Small intestine (tissue), 7 donors: ENCODE data around the gene ID4. TPM values are rescaled to one million over a fixed set of nuclear protein-coding genes. Genes with fewer than 3 reads are reported as not detected.

Experiments
- DNase-seq, 2 donors: peaks; one replicate each; pipeline versions ENCODE4 v3.0.0 to v3.0.0-alpha.2; 2013
- FAIRE-seq: peaks from 2 replicates; lab custom pipeline; 2012; peaks lifted over from hg19 to GRCh38; lab: Jason Lieb, UNC
- H3K27ac ChIP-seq, 3 donors: one replicate each; pipeline ENCODE4 v1.5.1; 2013; ENCODE audit warnings: low read length in 2 of 3, mild to moderate bottlenecking in 2 of 3, control low read depth in 1 of 3, inconsistent platforms in 1 of 3, low read depth in 1 of 3, moderate library complexity in 1 of 3
- H3K27me3 ChIP-seq, 3 donors: one replicate each; pipeline ENCODE4 v1.6.1; 2013; ENCODE audit warnings: low read length in 3 of 3, inconsistent platforms in 1 of 3; ENCODE audit not compliant: control insufficient read depth in 3 of 3, insufficient read depth in 3 of 3
- H3K36me3 ChIP-seq, 3 donors: one replicate each; pipeline ENCODE4 v1.6.1; 2013; ENCODE audit warnings: low read length in 3 of 3, inconsistent platforms in 1 of 3, low read depth in 1 of 3, mild to moderate bottlenecking in 1 of 3, moderate library complexity in 1 of 3; ENCODE audit not compliant: control insufficient read depth in 3 of 3, insufficient read depth in 2 of 3
- H3K4me1 ChIP-seq, 3 donors: one replicate each; pipeline ENCODE4 v1.6.1; 2013; ENCODE audit warnings: low read length in 2 of 3, inconsistent platforms in 1 of 3, low read depth in 1 of 3, mild to moderate bottlenecking in 1 of 3, moderate library complexity in 1 of 3; ENCODE audit not compliant: control insufficient read depth in 3 of 3, insufficient read depth in 2 of 3
- H3K4me3 ChIP-seq, 3 donors: one replicate each; pipeline ENCODE4 v1.5.1; 2013; ENCODE audit warnings: low read length in 3 of 3, control low read depth in 1 of 3, inconsistent platforms in 1 of 3, low read depth in 1 of 3, mild to moderate bottlenecking in 1 of 3, moderate library complexity in 1 of 3
- H3K9me3 ChIP-seq, 2 donors: one replicate each; pipeline ENCODE4 v1.6.1; 2013; ENCODE audit warnings: low read depth in 1 of 2, low read length in 1 of 2; ENCODE audit not compliant: control insufficient read depth in 2 of 2, insufficient read depth in 1 of 2
- whole genome bisulfite sequencing, 3 donors: extraction: QIAGEN DNeasy Blood & Tissue Kit; methylation state at CpG; one replicate each; pipeline ENCODE4 v1.1.7; 2013; 5-methylcytosine and 5-hydroxymethylcytosine counted together
- polyA plus RNA-seq, 4 donors: library from polyadenylated mRNA; stranded (reverse) in 3 of 4; unstranded in 1 of 4; fragments of 200-250 nt in 3 of 4; fragments of 120-200 nt in 1 of 4; gene quantifications; one replicate each; pipeline versions ENCODE4 v1.2.1 to v1.2.3, GENCODE V29; 2013
- donor health status: healthy with polysubstance abuse.
- donor health status: control.
- donor health status: control.
- donor health status: Bipolar disorder and iron deficiency.
- donor health status: healthy.

The ID4 gene
- polyA plus RNA-seq, 4 donors: 2.5 to 10.3 (median 7.3) TPM

DNA sequence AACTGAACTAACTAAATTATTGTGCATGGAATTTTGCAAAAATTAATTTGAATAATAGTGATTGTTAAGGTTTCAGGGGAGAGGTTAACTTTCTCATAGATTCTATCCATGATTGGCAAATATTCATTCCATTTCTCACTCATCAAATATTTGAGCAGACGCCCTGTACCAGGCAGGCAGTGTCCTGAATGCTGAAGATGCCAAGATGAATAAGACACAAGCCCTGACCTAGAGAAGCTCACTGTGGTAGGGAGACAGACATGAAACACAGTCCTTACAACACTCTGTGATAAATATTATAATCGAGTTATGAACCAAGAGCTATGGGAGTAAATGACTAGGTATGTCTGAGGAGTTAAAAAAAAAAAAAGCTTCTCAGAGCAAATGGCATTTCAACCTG, 18.4 kb upstream of the ID4 start:
- Histone ChIP-seq H3K4me3 (no peak overlapping the region), H3K36me3 (no peaks in the 10 kb centered on the region), H3K27me3 (peaks cover 0 to 4% (median 0%) of the 10 kb centered on the region in 3 donors), H3K27ac (no peak overlapping the region), H3K4me1 (no peaks in the 10 kb centered on the region), H3K9me3 (no peaks in the 10 kb centered on the region)
- WGBS, 3 donors: 78 to 89% (median 80%) methylated on average over 2 of the region's 2 CpGs
- DNase-seq: no peak
- FAIRE-seq: no peak

DNA sequence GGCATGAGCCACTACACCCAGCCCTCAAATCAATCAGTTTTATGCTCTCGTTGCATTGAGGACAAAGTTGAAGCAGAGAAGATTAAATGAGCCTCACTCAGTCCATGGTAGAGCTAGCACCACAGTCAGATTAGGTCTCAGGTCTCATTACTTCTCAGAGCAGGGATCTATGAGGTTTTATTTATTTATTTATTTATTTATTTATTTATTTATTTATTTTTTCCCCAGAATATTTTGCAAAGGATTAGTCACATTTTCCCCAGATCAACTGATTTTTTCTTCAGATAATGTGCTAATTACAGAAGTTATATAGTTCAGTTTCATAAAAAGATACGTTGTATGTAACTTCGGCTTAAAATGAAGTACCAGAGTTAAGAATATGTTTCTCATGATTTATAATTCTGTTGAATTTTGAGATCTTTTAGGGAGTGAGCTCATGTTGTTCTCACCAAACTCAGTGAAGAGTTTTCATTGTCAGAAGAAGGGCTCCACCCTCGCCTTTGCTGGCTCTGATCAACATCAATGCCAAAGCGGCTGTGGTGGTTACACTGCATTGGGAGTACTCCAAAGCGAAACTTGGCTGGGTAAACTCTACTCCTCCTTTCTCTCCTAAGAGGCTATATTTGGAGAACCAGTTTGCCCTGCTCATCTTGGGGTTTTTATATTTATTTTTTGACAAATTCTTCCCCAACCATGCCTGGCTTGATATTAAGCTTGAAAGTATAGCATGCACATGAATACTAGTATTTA, 12.9 kb upstream of the ID4 start:
- FAIRE-seq (no peak), DNase-seq (no peak)
- Histone ChIP-seq H3K27ac (no peak overlapping the region), H3K27me3 (peaks cover 0 to 3% (median 0%) of the 10 kb centered on the region in 3 donors), H3K9me3 (no peaks in the 10 kb centered on the region), H3K36me3 (no peaks in the 10 kb centered on the region), H3K4me3 (no peak overlapping the region), H3K4me1 (no peaks in the 10 kb centered on the region)
- 79 to 87% (median 79%) methylated on average over 6 of the region's 6 CpGs for WGBS, 3 donors

DNA sequence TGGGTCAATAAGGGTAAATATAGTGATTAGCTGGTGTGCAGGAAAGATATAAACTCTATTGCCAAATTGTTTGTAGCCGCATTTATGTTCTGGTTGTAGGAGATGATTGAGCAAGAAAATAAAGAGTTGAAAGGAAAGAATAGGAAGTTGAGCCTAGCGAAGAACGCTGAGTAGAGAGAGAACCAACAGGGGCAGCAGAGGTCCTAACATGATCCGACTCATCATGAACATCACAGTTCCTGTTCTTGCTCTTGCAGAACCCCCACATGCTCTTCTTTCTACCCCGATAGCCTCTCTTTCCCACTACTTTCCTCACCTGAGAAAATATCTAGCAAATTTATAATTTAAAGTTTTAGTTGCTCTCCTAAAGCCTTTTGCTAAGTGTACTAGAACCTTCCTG, 9.9 kb upstream of the ID4 start:
- Histone ChIP-seq H3K36me3 (no peaks in the 10 kb centered on the region), H3K4me3 (no peak overlapping the region), H3K4me1 (no peaks in the 10 kb centered on the region), H3K27me3 (peaks cover 0 to 3% (median 0%) of the 10 kb centered on the region in 3 donors), H3K9me3 (no peaks in the 10 kb centered on the region), H3K27ac (no peak overlapping the region)
- no peak for FAIRE-seq
- no peak for DNase-seq
- WGBS, 3 donors: 94 to 99% (median 95%) methylated on average over 5 of the region's 5 CpGs

DNA sequence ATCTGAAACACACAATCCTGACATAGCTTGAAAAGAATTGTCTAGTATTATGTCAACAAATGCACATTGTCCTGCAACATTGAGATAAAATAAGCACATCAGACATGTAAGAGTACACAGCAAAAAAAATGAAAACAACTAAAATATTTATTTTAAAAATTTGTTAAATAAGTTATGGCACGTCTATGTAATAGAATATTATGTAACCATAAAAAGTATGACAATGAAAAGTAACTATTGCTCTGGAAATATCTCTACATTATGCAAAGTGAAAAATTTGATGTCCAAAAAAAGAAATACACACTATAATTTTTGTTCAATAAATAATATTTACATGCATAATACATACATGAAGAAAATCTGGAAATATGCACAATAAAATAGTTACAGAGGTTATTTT, 9.3 kb upstream of the ID4 start:
- no peaks in the 10 kb centered on the region for H3K4me1 ChIP-seq
- DNase-seq (no peak), FAIRE-seq (no peak)
- WGBS, 3 donors: 74 to 92% (median 83%) methylated on average over 1 of the region's 1 CpG
- no peaks in the 10 kb centered on the region for H3K36me3 ChIP-seq
- H3K27me3 ChIP-seq: peaks cover 0 to 2% (median 0%) of the 10 kb centered on the region in 3 donors
- H3K27ac ChIP-seq: no peak overlapping the region
- H3K4me3 ChIP-seq: no peak overlapping the region
- H3K9me3 ChIP-seq: no peaks in the 10 kb centered on the region

DNA sequence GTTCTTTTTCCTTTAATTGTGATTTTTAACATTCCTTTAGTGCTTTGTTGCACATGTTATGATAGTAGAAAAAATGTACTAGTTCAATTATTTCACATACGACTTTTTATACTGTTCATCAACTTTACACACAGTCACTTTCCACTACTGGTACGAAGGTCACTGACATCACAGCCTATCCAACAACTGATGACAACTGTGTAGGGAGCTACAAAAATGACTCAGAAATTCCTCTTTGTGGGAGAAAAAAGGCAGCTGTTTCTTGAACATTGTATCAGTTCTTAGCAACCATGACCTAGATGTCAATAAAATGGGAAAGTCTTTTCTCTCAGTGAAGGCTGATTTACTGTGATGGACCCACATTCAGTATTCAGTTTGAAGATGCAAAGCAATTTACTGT, 7.0 kb upstream of the ID4 start:
- H3K27ac ChIP-seq: no peak overlapping the region
- WGBS, 3 donors: 53 to 60% (median 60%) methylated on average over 2 of the region's 2 CpGs
- FAIRE-seq (no peak), DNase-seq (no peak)
- H3K4me3 ChIP-seq: no peak overlapping the region
- H3K36me3 ChIP-seq: no peaks in the 10 kb centered on the region
- H3K4me1 ChIP-seq: peaks cover 0 to 5% (median 0%) of the 10 kb centered on the region in 3 donors
- H3K27me3 ChIP-seq: no peaks in the 10 kb centered on the region
- no peaks in the 10 kb centered on the region for H3K9me3 ChIP-seq

DNA sequence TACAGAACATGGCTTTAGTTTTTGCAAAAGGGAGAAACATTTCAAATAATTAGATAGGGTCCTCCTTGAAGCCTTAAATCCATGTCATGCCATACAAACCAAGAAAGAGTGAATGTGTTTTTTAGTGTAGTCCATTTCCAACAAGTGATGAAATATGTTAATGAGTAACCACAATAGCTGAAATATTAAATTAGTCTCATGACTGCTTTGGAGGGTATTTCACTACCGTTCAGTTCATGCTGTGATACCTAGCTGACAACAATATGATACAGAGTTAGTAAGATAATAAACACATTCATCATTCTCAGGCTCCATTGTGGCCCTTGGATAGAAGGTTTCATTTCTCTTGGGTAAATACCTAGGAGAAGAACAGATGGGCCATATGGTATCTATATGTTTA, 5.8 kb upstream of the ID4 start:
- Histone ChIP-seq H3K9me3 (no peaks in the 10 kb centered on the region), H3K27ac (peak overlapping the region in 1 of 3 donors; percentile 18), H3K36me3 (no peaks in the 10 kb centered on the region), H3K27me3 (peaks cover 0 to 4% (median 0%) of the 10 kb centered on the region in 3 donors), H3K4me3 (no peak overlapping the region), H3K4me1 (peaks cover 0 to 5% (median 0%) of the 10 kb centered on the region in 3 donors)
- DNase-seq: peak in 1 of 2 donors; percentile 30
- no peak for FAIRE-seq
- 11 to 67% (median 42%) methylated on average over 1 of the region's 1 CpG for WGBS, 3 donors

DNA sequence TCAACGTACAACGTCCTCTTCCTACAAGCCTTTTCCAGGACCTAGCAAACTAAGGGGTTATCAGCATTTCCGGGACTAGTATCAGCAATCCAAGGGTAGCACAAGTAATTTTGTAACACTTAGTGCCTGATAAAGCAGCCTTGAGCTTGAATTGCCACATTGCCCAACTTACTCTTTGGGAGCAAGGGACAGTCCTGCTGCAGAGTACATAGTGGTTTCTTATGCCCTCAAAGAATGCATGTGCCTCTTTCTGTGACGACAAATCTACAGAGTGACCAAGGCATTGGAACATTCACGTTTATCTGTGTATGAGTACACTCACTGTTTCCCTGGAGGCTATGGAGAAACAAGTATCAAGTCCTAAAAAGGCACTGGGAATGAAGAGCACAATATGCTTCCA, 3.2 kb upstream of the ID4 start:
- Histone ChIP-seq H3K4me3 (no peak overlapping the region), H3K27ac (peak overlapping the region in 2 of 3 donors; percentile 6 to 37), H3K36me3 (no peaks in the 10 kb centered on the region), H3K27me3 (peaks cover 0 to 18% (median 8%) of the 10 kb centered on the region in 3 donors), H3K9me3 (no peaks in the 10 kb centered on the region), H3K4me1 (peaks cover 0 to 5% (median 0%) of the 10 kb centered on the region in 3 donors)
- FAIRE-seq (no peak), DNase-seq (peak; percentile 62 to 68)
- WGBS, 3 donors: 8 to 52% (median 27%) methylated on average over 5 of the region's 5 CpGs

DNA sequence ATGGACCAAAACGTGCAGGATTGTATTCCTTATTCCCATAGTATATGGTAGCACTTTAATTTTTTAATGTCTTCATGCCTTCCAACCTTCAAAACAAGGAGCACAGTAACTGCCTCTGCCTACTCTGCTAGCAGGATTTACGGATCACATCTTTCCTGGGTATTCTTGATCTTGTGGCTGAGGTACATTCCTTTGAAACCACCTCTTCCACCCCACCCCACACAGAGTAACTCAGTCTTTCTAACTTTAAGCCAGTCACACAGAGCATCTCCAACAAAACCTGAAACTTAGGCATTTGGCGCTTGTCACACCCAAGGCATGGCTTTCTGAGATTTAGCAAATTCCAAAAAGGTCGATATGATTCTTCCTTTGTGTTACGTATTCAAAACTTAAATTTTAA, 2.3 kb upstream of the ID4 start:
- Histone ChIP-seq H3K4me3 (no peak overlapping the region), H3K36me3 (no peaks in the 10 kb centered on the region), H3K4me1 (peaks cover 0 to 5% (median 0%) of the 10 kb centered on the region in 3 donors), H3K27me3 (peaks cover 0 to 18% (median 8%) of the 10 kb centered on the region in 3 donors), H3K27ac (no peak overlapping the region), H3K9me3 (no peaks in the 10 kb centered on the region)
- no peak for DNase-seq
- FAIRE-seq: no peak
- WGBS, 3 donors: 85 to 87% (median 86%) methylated on average over 5 of the region's 5 CpGs
